PFSK-1 (cell line): ENCODE measurements around the gene MARCHF10.

ENCODE experiments used
- REST ChIP-seq, 2 experiments: IDR thresholded peaks; 2 replicates each; pipeline versions ENCODE4 v1.6.1 to v1.8.0; 2011 to 2012; ENCODE audit warnings: low read depth in 2 of 2, low read length in 2 of 2, control low read depth in 1 of 2, inconsistent platforms in 1 of 2, mild to moderate bottlenecking in 1 of 2, moderate library complexity in 1 of 2; ENCODE audit not compliant: insufficient read depth in 1 of 2
- SIN3A ChIP-seq: IDR thresholded peaks from 2 replicates; pipeline ENCODE4 v1.6.1; 2012; ENCODE audit warnings: mild to moderate bottlenecking, low read length, moderate library complexity, borderline replicate concordance; ENCODE audit not compliant: insufficient read depth
- TAF1 ChIP-seq: IDR thresholded peaks from 2 replicates; pipeline ENCODE4 v1.6.1; 2012; ENCODE audit warnings: low read length, control low read depth, borderline replicate concordance; ENCODE audit not compliant: insufficient read depth

GRCh38 chr17:62753562-62753961 lies 54.6 kb downstream of the MARCHF10 start:
- TF ChIP-seq TAF1 (no peak), SIN3A (no peak), REST (IDR thresholded peaks at IDR 0.05; ENCODE audit: insufficient read depth in 1 of 2, low read depth in 2 of 2, low read length in 2 of 2) (no peak)
